GM21528 (cell line): ENCODE data around the gene HILPDA.

Source experiments
- ATAC-seq: cut with Tn5 transposase; IDR thresholded peaks from one replicate; pipeline ENCODE4 v1.9.1; 2021; ENCODE audit warnings: mild to moderate bottlenecking, moderate library complexity; ENCODE audit not compliant: unreplicated experiment, low FRiP score

HILPDA gene, protein sequence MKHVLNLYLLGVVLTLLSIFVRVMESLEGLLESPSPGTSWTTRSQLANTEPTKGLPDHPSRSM

DNA sequence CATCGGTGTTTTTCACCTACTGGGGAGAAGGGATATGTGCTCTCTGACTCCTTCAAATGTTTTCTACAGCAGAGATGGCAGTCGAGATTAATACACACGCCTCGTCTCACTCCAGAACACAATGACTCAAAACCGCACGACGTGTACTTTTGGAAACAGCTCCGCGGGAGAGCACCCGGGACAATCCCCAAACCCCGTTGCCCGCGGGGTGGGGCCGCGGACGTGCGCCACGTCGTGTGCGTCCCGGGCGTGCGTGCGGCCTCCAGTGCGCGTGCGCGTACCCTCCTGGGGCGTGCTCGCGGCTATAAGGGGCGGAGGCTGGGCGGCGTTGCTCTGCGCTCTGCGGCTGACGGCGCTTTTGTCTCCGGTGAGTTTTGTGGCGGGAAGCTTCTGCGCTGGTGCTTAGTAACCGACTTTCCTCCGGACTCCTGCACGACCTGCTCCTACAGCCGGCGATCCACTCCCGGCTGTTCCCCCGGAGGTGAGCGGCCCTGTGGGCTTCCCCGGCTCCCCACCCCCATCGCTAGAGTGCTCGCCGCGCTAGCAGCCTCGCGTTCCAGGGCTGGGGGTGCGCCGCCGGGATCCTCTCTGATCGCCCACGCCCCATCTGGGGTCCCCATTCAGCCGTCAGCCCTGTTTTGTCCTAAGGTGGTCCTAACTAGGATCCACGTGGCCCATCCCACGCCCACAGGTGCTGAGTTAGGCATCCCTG is at the start of gene HILPDA:
Gene HILPDA (plus strand): TSS at position 336 of the 712 bp plus-strand sequence. CDS start 1,391 bp downstream, outside the sequence.
- ATAC-seq, result peak; percentile 89

DNA sequence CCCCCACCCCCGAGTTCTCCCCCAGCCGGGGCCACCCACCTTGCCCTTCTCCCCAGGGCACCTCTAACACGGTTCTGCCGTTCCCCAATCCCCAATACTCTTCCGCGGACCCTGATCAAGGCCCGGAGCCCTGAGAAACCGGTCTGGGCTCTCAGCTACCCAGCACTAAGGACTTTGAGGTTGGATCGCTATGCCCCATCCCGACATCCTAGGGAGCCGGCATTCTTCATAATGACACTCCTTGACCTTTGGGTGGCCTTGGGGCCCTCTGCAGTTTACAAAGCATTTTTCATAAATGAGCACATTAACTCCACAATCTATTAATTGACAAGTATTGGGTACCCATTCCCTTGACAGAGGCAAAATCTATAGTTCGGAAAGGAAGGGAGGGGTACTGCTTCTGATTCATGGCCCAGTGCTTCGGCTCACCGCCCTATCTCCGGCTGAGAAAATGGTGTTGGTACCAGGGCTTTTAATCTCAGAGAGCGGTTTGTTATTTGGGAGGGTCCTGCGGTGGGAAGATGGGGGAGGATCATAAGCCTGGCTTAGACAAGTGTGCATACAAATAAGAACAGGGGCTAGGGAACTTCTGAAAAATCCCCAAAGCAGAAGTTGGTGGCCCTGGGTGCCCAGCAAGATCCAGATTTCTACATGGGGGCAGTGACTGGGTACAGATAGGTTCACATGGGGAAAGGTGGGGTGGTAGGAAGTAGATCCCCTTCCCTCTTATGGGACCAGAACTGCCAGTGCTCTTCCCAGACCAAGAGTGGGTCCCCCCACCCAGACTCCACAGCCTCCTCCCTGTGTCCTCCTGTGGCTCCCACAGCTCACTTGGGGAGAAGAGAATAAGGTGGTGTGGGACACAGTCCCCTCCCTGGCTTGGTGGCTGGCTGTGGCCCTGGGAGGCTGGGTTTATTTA is 49.1 kb upstream of the HILPDA start:
- no peak for ATAC-seq

DNA sequence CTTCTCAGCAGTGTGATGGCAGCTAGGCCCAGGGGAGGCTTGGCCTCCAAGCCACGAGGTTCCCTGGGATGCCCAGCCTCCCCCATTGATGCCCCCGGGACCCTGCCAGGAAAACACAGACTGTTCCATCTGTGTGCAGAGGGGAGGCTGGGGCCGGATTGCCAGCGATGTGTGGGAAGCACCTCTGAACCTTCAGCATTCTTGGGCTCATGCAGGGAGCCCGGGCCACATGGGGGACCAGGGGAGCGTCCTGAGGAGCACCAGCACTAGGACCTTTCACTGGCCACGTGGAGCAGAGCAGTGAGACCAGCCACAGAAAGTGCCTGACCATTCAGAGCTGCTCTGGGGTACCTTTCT is 48.5 kb upstream of the HILPDA start:
- ATAC-seq, result no peak

DNA sequence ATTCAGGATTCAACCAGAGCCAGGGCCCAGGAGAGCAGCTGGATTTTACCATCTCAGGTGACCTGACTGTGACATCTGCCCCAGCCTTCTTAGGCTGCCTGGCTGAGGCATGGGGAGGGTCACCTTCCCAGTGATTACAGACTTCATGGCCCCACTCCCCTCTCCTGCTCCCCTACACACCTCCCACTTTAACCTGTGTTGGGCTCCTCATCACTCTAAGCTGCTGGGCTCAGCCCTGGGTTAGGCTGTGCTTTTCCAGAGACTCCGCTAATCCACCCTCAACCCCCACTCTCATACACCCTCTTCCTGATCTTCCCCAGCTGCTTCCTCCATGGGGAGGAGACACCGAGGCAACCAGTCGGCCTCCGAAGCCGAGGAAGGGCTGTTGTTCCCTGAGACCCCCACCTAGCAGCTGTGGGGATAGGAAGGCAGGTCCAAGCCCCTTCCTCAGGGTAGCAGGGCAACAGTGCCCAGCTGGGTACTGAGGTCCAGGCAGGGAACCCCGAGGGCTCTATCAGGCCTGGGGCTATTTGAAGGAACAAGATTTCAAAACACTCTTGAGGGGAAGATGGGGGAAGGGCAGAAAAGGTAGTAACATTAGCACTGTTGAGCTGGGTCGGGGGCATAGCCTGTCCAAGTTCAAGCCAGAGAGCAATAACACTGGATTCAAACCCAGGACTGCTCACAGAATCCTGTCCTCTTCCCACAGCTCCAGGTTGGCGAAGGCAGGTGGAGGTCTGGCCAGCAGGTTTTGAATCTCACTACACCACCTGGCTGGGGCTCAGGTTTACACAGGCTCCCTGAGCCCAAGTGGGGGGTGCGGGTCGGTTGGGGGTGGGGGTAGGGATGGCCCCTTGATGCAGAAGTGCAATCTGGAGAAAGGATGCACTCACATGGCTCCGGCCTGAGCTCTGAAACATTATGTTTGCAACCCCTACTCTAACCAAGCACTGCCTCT is 47.6 kb upstream of the HILPDA start:
- ATAC-seq, result no peak

DNA sequence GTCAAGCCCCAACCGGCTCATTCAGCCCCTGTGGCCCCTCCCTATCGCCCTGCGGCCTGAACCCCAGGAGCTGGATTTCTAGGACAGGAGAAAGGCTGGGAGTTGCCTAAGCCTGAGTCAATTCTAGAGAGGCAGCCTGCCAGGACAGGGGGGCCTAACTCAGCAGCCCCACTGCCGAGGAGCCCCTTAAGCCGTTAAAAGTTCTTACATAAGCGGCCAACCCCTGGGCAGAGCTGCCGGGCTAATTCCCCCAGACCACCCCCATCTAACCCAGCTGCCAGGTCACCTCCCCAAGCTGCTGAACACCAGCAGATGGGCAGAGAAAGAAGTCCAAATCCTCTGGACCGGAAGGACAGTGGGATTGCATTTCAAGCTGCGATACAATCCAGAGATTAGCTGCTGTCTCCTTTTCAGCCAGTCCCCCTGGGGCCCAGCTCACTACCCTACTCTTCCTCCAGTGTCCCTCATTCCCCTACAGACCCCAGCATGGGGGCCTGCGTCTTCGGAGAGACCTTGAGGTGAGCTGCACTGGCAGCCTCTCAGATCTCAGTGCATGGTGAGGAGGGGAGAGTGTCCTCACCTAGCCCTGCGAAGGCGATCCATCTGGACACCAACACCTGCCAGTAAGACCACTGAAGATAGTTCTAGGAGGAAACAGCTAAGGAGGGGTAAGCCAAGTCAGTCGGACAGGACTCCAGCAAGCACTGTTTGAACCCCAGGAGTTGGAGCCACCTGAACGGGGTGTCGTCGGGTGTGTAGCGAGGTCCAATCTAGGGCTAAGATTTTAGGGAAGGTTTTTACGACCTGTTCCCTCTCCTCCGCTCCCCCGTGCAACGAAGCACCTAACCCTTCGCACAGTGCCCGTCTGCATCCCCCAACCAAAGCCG is 46.7 kb upstream of the HILPDA start:
- ATAC-seq, result no peak

DNA sequence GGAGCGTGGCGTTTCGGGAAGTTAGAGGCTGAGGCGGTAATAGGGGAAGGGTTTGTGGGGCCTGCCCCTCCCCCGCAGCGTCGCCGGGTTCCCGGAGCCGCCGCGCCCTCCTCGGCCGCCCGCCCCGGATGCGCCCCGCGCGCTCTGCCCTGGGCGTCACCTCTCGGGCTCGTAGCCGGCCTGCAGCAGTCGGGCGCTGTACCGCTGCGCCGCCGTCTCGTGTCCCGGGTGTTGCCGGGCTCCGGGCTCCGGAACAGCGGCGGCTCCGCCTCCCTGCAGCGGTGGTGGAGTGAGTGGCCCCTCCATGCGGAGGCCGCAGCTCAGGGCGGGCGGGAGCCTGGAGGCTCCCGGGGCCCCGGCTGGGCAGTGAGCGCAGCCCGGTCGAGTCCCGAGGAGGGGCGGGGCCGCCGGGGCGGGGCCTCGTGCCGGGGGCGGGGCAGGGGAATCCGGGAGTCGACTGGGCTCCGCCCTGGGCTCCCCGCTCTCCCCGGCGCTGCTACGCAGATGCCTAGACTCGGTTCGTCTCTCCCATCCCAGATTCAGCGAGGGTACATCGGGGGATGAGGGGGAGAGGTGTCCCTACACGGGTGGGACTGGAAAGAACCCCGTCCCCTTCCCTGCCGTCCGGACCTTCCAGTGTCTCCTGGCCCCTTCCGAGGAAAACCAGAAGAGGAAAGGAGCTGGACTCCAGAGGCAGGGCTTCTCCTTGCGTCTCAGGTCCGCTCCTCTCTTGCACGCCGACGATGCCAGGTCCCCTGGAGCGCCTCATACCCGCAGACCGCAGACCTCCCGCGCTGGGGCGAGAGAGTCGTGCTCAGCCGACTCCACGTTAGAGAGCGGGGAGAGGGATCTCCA is 45.9 kb upstream of the HILPDA start, which contains the start of gene IMPDH1:
Gene IMPDH1 (minus strand): TSS at position 387 of the 855 bp plus-strand sequence. CDS start 81 bp downstream, at position 306.
- ATAC-seq, result peak; percentile 85

DNA sequence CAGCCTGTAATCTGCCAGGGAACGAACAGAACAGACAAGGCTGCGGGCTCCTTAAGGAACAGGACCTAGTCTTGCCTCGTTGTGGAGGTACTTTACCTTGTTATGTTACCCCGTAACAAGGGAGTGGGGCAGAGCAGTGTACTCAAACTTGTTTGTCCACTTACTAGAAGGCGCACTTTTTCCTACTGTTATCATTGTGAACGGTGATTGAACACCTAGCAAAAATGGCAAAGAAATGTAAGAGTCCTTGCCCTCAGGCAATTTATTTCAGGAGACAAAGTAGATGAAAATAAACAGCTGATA is 45.3 kb upstream of the HILPDA start:
- ATAC-seq, result no peak

DNA sequence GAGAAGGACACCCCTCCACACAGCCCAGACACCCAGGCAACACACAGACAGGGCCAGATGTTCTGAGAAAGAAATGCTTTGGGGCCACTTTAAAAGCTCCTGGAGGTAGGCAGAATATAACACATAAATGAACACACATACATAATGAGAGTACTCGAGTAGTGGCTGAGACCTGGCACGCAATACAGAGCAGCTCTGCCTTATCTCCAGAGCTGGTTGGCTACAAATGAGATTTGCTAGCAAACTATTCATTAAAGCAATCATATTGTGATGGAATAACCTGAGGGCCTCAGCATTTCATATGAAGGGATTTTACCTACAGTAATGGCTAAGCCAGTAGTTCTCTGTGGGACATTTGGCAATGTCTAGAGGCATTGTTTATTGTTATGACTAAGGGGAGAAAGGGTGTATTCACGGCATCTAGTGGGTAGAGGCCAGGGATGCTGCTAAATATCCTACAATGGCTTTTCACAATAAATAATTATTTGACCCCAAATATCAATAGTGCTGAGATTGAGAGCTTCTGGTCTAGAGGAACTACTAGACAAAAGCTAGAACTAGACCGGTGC is 40.4 kb upstream of the HILPDA start:
- ATAC-seq, result no peak

DNA sequence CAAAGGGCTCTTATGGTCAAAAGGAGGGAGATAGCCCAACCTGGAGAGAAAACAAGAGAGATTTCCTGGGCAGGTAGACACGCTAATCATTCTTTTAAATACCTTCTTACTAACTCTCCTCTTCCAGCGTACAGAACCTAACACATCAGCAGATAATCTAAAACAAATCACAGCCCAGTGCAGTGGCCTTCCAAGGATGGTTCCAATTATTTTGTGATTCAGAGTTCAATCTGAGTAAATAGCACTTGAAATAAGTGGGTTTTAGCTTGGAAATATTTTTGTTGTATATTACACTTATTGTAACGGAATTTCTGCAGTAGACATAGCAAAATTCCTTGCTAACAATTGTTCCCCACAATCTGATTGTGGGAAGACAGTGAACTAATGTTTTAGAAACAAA is 38.6 kb upstream of the HILPDA start:
- ATAC-seq, result no peak

DNA sequence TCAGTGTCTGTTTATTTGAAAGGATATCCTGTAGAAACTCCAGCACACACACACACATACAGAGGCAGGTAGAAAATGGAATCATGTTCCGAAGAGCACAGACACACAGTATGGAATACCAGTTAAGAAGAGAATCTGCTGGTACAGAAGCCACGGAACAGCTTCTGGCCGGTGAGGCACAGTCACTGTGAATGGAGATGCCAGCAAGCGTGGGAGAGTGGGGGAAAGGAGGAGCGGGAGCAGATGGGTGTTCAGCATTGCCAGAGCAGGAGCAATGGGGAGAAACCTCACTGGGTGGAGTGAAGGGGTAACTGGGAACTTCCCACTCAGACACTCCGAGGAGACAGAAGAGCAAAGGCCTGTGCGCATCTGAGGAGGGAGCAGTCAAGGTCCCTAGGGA is 36.4 kb upstream of the HILPDA start:
- no peak for ATAC-seq

DNA sequence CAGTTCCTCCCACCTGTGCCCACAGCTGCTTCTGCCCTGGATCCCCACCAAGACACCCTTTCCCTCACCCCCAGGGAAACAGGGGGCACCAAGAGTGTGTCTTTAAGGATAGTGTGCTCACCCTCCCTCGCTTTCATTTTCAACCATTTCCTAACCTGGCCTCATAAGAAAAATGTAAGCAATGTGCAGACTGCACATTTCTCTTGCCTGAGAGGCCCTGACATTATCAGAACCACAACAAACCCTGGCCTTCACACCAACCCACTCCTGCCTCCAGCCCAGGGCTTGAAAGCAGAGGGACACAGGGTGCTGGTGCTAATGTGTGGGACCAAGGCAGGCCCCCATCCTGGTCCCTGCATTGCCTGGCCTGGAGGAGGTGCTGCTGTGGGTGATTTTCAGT is 34.9 kb upstream of the HILPDA start:
- ATAC-seq, result no peak

DNA sequence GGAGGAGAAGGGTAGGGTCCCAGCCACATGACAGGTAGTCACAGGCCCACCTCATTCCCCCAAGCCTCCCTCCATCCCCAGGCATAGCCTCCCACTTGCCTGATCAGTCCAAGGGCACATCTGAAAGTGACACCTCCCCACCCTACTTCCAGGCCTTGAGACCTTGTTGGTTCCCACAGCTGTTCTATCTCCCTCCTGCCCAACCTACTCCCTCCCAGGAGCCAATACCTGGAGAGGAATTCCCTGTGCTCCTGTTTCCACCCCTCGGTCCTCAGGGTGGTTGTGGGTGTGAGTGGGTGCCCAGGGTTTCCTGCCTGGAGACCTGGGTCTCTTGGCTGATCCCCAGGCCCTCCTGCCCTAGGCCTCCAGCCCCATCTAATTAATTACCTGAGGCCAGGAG is 34.3 kb upstream of the HILPDA start:
- no peak for ATAC-seq

DNA sequence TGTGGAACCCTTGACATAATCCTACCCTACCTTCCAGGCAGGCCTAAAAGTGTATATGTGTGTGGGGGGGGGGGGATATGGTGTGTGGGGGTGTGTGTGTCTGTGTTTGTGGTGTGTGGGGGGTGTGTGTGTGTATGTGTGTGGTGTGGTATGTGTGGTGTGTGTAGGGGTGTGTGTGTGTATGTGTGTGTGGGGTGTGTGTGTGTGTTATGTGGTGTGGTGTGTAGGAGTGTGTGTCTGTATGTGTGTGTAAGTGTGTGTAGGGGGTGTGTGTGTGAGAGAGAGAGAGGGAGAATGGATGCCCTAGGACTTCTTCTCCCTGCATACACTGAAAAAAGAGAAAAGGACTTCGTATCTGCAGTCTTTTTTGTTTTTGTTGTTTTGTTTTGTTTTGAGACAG is 33.6 kb upstream of the HILPDA start:
- no peak for ATAC-seq

DNA sequence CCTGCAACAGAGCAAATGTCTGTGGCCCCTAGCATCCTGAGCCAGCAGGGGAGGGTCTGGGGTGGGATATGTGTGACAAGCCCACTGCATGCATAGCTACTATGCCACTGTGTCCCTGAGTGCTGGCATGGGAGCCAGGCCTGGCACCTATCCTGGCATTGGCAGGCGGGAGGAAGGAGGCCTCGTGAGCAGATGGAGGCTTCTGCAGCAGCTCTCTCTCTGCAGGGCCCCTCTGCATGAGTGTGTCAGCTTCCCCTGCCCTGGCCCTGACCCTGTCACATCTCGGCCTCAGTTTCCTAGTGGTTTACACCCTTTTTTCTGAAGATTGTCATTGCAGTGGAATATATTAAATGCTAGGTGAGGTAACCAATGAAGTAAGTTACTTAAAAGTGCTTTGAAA is 32.8 kb upstream of the HILPDA start:
- no peak for ATAC-seq

DNA sequence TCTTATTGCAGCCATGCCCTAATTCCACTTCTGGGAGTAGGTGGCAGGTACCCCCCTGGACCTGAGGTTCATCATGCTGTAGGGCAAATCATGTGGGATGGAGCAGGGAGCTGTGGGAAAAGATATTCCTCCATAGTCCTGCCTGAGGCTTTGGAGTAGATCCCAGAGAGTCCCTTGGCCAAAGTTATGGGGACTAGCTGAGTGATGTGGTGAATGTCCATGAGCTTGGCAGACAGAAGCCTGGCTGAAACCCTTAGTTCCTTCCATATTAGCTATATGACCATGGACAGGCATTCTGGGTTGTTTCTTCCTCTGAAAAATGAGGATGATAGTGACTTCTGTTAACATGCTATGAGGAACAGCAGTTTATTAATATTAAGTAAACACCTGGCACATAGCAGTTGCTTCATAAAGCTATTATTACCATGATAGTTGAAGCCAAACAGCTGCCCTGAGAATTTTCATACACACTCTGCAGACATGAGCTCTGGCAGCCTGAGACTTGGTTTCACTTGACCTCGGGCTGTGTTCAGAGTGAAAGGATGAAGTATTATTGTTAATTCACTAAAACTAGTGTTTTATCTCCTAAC is 30.9 kb upstream of the HILPDA start:
- ATAC-seq, result no peak

DNA sequence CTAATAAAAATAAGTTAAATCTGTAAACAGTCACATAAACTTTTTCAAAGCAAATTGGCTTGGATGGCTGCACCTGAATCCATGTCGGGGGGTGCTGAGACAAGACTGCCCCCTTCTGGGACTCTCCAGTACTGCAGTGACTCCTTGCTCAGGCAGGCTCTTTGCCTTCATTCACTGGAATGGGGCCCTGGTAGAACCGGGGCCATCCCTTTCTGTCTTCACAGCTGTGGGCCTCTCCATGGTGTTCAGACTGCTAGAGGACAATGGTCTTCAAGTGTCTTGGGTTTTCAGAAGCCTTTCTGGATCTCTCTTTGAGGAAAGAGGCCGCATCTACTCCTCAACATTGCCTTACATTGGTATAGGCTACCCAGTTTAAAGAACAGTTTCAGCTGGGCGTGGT is 29.8 kb upstream of the HILPDA start:
- no peak for ATAC-seq

DNA sequence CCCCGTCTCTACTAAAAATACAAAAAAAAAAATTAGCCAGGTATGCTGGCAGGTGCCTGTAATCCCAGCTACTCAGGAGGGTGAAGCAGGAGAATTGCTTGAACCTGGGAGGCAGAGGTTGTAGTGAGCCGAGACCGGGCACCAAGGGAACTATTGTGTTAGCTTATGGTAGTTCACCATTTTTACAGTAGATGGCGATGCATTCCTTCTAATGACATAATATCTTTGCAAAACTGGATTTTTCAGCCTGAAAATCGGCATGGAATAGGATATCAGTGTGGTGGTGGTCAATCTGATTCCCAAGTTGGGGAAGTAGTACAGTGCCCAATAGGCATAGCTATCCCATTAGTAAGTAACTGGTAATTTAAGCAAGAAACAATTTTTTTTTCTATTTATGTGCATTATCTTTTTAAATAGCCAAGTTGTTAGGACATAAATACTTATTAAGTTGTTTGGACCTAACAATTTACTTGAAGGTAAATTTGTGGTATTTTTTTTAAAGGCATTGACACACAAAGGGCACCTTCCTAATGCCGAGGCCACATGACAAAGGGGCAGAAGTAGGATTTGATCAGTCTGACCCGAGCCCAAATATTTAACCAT is 28.3 kb upstream of the HILPDA start:
- no peak for ATAC-seq

DNA sequence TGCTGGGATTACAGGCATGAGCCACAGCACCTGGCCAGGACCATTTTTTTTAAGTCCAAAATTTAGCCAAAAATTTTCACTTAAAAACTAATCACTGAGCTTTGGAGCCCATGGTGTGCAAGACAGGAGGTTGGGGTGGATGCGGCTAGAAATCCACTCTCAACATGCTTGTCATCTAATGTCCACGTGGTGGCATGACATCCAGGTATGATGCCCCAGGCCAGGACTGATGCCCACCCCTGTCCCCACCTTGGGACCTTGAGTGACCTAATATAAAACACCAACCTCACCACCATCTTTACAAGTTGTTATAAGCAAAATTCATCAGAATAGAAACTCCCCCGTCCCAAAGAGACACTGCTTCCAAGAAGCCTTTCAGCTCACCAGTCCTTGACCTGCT is 25.5 kb upstream of the HILPDA start:
- ATAC-seq, result no peak
